CD4-positive, alpha-beta T cell treated with Interleukin-15 for 4 hours (primary cell): Measurements from ENCODE around the gene YIPF5.

Source experiments
- DNase-seq: peaks from one replicate; pipeline ENCODE4 v3.0.0-alpha.2; 2020; ENCODE audit warnings: low spot score

The YIPF5 gene

GRCh38 chr5:144170276-144171024 is at the start of gene YIPF5, which contains the start of gene KCTD16:
YIPF5 (minus strand) TSS chr5:144170659; CDS start chr5:144169955, 704 bp downstream.
KCTD16 (plus strand) TSS chr5:144170873.
- DNase-seq: peak; percentile 97

DNA sequence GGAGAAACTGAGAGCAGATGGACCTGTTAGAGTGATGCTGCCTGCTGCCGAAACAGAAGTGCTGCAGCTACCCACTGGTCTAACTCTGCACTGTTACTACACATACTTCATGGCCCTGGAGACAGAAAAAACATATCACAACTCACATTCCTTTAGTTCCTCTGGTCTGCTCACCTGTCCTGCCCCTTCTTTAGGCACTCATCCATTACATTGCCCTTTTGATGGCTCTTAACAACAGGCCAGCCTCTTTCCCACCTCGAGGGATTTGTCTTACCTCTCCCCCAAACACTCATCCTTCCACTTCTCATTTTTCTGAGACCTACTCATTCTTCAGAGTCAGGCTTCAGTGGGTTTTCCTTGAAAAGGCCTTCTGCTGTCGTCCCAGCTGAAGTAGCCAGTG is 49.4 kb upstream of the YIPF5 start:
- DNase-seq: no peak

- no peak for DNase-seq
Measured at GRCh38 chr5:144210655-144211054, 40.2 kb upstream of the YIPF5 start.

GRCh38 chr5:144209361-144209760 is 38.9 kb upstream of the YIPF5 start:
- DNase-seq: no peak

- no peak for DNase-seq
Measured at GRCh38 chr5:144207875-144208444, 37.5 kb upstream of the YIPF5 start.

- no peak for DNase-seq
Measured at GRCh38 chr5:144206141-144206540, 35.7 kb upstream of the YIPF5 start.

DNA sequence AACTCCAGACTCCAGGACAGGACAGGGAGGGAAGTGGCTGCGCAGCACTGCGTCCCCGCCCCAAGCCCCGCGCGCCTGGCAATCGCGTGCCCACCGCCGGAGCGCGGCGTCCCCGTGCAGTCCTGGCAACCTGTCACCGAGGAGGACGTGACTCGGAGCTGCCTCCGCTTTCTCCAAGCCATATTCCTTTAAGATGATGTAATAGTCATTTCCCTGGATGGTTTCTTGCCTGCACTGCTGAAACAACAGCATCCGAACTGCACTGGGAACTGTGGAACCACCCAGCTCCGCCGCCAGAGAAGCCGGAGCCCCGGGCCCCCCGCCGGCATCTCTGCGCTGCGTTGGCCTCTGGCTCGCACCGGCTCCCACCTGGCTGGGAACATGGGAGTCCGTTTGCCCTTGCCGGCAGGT is 34.7 kb upstream of the YIPF5 start:
- DNase-seq: no peak

- peak; percentile 57 for DNase-seq
Measured at GRCh38 chr5:144203750-144204596, 33.5 kb upstream of the YIPF5 start.

GRCh38 chr5:144202726-144203125 is 32.3 kb upstream of the YIPF5 start:
- no peak for DNase-seq

GRCh38 chr5:144202072-144202471 is 31.6 kb upstream of the YIPF5 start:
- DNase-seq: no peak

DNA sequence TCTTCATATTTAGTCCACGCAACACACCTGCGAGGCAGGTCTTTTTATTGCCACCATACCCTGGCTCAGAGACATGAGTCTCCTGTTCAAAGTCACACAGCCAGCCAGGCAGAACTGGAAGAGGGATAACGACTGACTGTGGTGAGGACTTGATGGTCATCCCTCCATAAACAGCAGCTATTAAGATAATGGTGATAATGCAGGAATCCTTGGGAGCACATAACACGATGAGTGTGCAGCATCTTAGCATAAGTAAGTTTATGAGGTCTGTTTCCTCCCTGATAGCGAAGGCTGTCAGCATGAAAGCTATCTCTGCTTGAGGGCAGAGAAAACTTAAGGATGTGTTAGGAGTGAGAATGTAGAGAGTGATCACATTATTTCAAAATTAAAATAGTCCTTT is 31.1 kb upstream of the YIPF5 start:
- DNase-seq: no peak

- no peak for DNase-seq
Measured at GRCh38 chr5:144198386-144198785, 27.9 kb upstream of the YIPF5 start.

DNA sequence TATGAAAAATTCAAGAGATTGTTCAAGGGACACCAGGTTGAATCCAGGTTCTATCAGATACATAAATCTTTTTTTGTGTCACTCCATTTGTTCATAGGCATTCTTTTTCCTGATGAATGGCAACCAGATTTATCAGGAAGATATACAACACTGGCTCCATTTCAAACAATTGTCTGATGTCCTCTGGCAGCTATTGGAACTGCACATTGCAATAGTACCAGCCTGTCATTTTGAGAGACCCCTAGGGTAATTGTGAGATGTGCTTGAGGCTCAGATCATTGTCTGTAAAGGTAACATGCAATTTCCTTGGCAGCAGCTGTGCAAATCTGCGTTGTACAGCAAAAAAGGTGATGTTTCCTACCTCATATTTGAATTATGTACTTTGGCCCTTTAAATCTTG is 26.2 kb upstream of the YIPF5 start:
- DNase-seq: no peak

DNA sequence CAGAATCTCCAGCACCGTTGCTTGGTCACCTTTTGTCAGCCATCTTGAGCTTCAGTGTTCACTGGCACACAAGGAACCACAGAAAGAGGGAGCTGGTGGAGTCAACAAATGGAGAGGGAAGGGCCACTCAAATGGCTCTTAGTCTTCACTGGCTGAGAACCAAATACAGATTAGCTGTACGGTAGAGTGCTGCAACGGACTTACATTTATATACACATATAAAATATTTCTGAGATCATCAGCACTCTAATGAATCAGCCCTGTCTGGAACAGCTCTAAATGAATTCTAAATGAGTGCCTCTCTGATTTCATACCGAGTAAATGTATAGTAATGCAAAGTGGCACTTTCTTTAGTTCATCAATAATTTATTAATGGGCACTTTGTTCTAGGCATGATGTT is 25.0 kb upstream of the YIPF5 start:
- no peak for DNase-seq

GRCh38 chr5:144194144-144194543 is 23.7 kb upstream of the YIPF5 start:
- no peak for DNase-seq

GRCh38 chr5:144192661-144193060 is 22.2 kb upstream of the YIPF5 start:
- DNase-seq: no peak

DNA sequence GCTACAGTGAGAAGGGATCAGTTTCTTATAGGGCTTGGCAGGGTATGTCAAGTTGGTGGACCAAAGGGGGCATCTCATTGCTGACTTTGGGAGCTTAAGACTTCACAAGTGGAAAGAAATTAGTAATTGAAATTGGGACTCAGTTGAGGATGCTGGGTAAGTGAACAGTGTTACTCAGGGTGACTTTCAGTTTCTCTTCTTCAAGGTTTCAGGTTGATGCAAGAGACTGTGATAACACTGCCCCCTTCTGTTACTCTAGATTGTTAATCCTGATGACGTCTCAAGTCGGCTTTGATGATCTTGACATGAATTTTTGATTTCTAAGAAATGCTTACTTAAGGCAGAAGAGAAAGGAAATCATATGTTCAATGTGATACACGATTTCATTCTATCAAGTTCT is 21.5 kb upstream of the YIPF5 start:
- DNase-seq: peak; percentile 90

DNA sequence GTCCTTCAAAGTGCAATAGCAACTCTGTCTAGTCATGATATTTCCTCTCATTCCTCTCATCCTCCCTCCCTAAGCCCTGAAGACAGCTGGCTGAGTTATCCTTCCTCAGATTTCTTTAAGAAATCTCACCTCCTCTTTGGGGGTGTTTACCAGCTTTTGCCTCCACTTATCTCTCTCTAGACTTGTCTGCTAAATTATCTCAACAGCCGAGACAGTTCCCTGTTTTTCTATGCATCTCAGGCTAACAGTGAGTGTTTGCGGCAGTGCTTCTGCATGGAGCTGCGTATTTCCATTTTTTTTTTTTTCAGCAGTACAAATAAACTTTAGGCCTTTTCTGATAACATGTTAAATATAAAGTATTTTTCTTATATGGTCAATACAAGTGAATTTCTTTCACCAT is 21.1 kb upstream of the YIPF5 start:
- no peak for DNase-seq

DNA sequence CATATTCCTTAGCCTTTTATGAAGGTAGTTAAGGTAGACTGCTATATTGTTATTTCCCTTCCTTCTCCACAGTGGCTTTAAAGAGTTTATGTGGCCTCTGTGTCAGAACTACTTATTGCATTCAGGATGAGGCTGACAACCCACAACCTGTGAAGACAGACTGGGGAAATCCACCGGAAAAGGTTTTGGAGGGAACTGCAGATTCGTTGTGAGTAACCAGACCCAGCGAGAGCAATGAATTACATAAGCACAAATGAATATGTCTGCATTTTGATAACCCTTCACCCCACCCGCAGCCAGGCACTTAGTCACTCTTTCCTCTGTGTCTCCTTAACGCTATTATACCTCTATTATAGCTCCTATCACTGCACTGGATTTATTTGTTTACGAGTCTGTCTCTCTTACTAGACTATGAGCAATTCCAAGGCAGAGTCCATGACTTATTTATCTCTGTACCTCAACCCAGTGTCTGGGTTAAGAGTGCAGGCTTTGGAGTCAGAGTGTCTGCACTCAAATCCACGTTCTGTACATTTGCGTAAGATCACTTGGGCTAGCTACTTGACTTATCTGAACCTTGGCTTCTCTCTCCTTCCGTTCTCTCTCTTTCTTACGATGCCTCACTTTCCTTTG is 19.5 kb upstream of the YIPF5 start:
- peak; percentile 95 for DNase-seq

GRCh38 chr5:144187699-144188294 is 17.3 kb upstream of the YIPF5 start:
- peak; percentile 90 for DNase-seq

GRCh38 chr5:144183254-144183889 is 12.9 kb upstream of the YIPF5 start:
- peak; percentile 62 for DNase-seq

GRCh38 chr5:144179226-144179625 is 8.8 kb upstream of the YIPF5 start:
- no peak for DNase-seq
